Cardiac ventricle fibroblast (primary cell): Measurements from ENCODE around the gene TMEM92. TPM values are rescaled to one million over a fixed set of nuclear protein-coding genes. Genes with fewer than 3 reads are reported as not detected.

ENCODE experiments used
- total RNA-seq: library from RNA; depleted of rRNA; stranded (reverse); fragments of >200 nt; gene quantifications from 2 replicates; pipeline ENCODE4 v1.2.3, GENCODE V29; 2015

Gene TMEM92
- not detected in 2 replicates for total RNA-seq

GRCh38 chr17:50274142-50274896 lies at the start of gene TMEM92:
Gene TMEM92, plus strand, starts transcription at chr17:50274466. Its CDS starts 36 bp downstream, at chr17:50274502.

Other genes with a start within 250 kb of the TMEM92 start
- gene ITGA3, start 218.4 kb upstream of the TMEM92 start, total RNA-seq, result 13.3 and 17.4 TPM in 2 replicates
- 30.0 and 36.0 TPM in 2 replicates for gene PDK2, start 179.1 kb upstream of the TMEM92 start, total RNA-seq
- gene SAMD14, start 144.3 kb upstream of the TMEM92 start, total RNA-seq, result 1.1 and 1.5 TPM in 2 replicates
- 36.7 and 42.2 TPM in 2 replicates for gene PPP1R9B, start 123.8 kb upstream of the TMEM92 start, total RNA-seq
- gene SGCA, start 108.5 kb upstream of the TMEM92 start, total RNA-seq, result 0.37 and 2.0 TPM in 2 replicates
- gene COL1A1, start 72.8 kb upstream of the TMEM92 start, total RNA-seq, result 5,352 and 6,733 TPM in 2 replicates
- 23.4 and 26.8 TPM in 2 replicates for gene XYLT2, start 71.7 kb downstream of the TMEM92 start, total RNA-seq
- gene MRPL27, start 98.7 kb downstream of the TMEM92 start, total RNA-seq, result 64.3 and 68.2 TPM in 2 replicates
- 0.20 and 0.94 TPM in 2 replicates for gene EME1, start 98.8 kb downstream of the TMEM92 start, total RNA-seq
- 111 and 127 TPM in 2 replicates for gene LRRC59, start 123.1 kb downstream of the TMEM92 start, total RNA-seq
- 29.0 and 31.8 TPM in 2 replicates for gene ACSF2, start 151.8 kb downstream of the TMEM92 start, total RNA-seq
- gene CHAD, start 194.4 kb downstream of the TMEM92 start, total RNA-seq, result 0.10 TPM in 1 of 2 replicates, not detected in the other
- gene RSAD1, start 204.4 kb downstream of the TMEM92 start, total RNA-seq, result 16.9 and 17.5 TPM in 2 replicates
- 0.25 TPM in 1 of 2 replicates, not detected in the other for gene MYCBPAP, start 234.0 kb downstream of the TMEM92 start, total RNA-seq